Fibroblast of mammary gland (primary cell): Measurements from ENCODE around the gene ARID5B.

ENCODE experiments used
- DNase-seq: peaks from one replicate; pipeline ENCODE4 v3.0.0-alpha.2; 2010; ENCODE audit warnings: low read depth
- H3K4me3 ChIP-seq: 2 replicates; pipeline ENCODE4 v1.5.1; 2011; ENCODE audit warnings: low read depth, mild to moderate bottlenecking, low read length, moderate library complexity; ENCODE audit not compliant: control insufficient read depth
- CTCF ChIP-seq: conservative IDR thresholded peaks from 2 replicates; pipeline ENCODE4 v1.5.1; 2011; ENCODE audit warnings: low read depth, low read length, inconsistent platforms; ENCODE audit not compliant: control insufficient read depth, insufficient read depth

ARID5B gene

GRCh38 chr10:61887772-61888171 is 13.7 kb upstream of the ARID5B start:
- no peak overlapping the region for H3K4me3 ChIP-seq
- TF ChIP-seq CTCF = no peak
- no peak for DNase-seq

GRCh38 chr10:61888744-61889143 is 12.8 kb upstream of the ARID5B start:
- peak; percentile 65 for DNase-seq
- TF ChIP-seq CTCF = no peak
- H3K4me3 ChIP-seq = no peak overlapping the region

- no peak overlapping the region for H3K4me3 ChIP-seq
- no peak for TF ChIP-seq CTCF
- no peak for DNase-seq
These were observed 11.1 kb upstream of the ARID5B start for GRCh38 chr10:61890430-61890829.

- TF ChIP-seq CTCF = no peak
- DNase-seq = no peak
- no peak overlapping the region for H3K4me3 ChIP-seq
These were observed 10.6 kb upstream of the ARID5B start for GRCh38 chr10:61890881-61891409.

- no peak for TF ChIP-seq CTCF
- DNase-seq = no peak
- no peak overlapping the region for H3K4me3 ChIP-seq
These were observed 9.5 kb upstream of the ARID5B start for GRCh38 chr10:61891906-61892585.

- H3K4me3 ChIP-seq = no peak overlapping the region
- no peak for TF ChIP-seq CTCF
- DNase-seq = no peak
These were observed 8.5 kb upstream of the ARID5B start for GRCh38 chr10:61892961-61893360.
